Left ventricle myocardium inferior (tissue), 1 donor: ENCODE results near the gene PKHD1. TPM values are rescaled to one million over a fixed set of nuclear protein-coding genes. Genes with fewer than 3 reads are reported as not detected.

ENCODE experiments used
- DNase-seq: peaks from one replicate; pipeline ENCODE4 v3.0.0-alpha.2; 2020
- H3K27ac ChIP-seq: fragments of 200-600 bp; replicated peaks from 2 replicates; pipeline ENCODE4 v1.8.0; 2021
- H3K27me3 ChIP-seq: fragments of 200-600 bp; 2 replicates; pipeline ENCODE4 v1.8.0; 2021; ENCODE audit warnings: low read depth
- H3K36me3 ChIP-seq: fragments of 200-600 bp; 2 replicates; pipeline ENCODE4 v1.8.0; 2021
- H3K4me1 ChIP-seq: fragments of 200-600 bp; 2 replicates; pipeline ENCODE4 v1.8.0; 2021
- H3K4me3 ChIP-seq: fragments of 200-600 bp; 2 replicates; pipeline ENCODE4 v1.8.0; 2021; ENCODE audit warnings: mild to moderate bottlenecking, moderate library complexity
- H3K9me3 ChIP-seq: fragments of 200-600 bp; replicated peaks from 2 replicates; pipeline ENCODE4 v1.8.0; 2021
- CTCF ChIP-seq: fragments of 200-600 bp; IDR thresholded peaks from 2 replicates; pipeline ENCODE4 v1.8.0; 2021; ENCODE audit warnings: antibody characterized with exemption, mild to moderate bottlenecking, borderline replicate concordance
- intact Hi-C: fragments of 100-400 bp; cut with micrococcal nuclease; formaldehyde crosslinking; loops from one replicate; pipeline ENCODE4 v1.11.0; 2022
- total RNA-seq: library from RNA; stranded (reverse); fragmentation: NEBNext Ultra II Directional; extraction: Animal tissue kit (Norgen Biotek cat#: 25700); gene quantifications from one replicate; pipeline ENCODE4 v1.2.1, GENCODE V29; 2021
- donor health status: DM: no; HTN: yes; CAD: no; lungs with severe emphysema.

PKHD1 gene
- total RNA-seq, 1 donor from 2014 or later = not detected

- Histone ChIP-seq H3K27ac (no peak overlapping the region), H3K36me3 (no peaks in the 10 kb centered on the region), H3K4me3 (no peak overlapping the region), H3K9me3 (no peaks in the 10 kb centered on the region), H3K27me3 (no peaks in the 10 kb centered on the region), H3K4me1 (peaks cover 17% of the 10 kb centered on the region)
- intact Hi-C loops = no loop called here
- no peak for TF ChIP-seq CTCF
- no peak for DNase-seq
Measured at GRCh38 chr6:51675020-51675921, 412.1 kb downstream of the PKHD1 start.

- TF ChIP-seq CTCF = no peak
- H3K27me3 ChIP-seq = no peaks in the 10 kb centered on the region
- no peaks in the 10 kb centered on the region for H3K4me1 ChIP-seq
- intact Hi-C loops = no loop called here
- no peaks in the 10 kb centered on the region for H3K9me3 ChIP-seq
- H3K4me3 ChIP-seq = no peak overlapping the region
- H3K36me3 ChIP-seq = no peaks in the 10 kb centered on the region
- no peak for DNase-seq
- no peak overlapping the region for H3K27ac ChIP-seq
Measured at GRCh38 chr6:51663525-51663924, 423.9 kb downstream of the PKHD1 start.

GRCh38 chr6:51660767-51661166 is 426.6 kb downstream of the PKHD1 start:
- H3K4me1 ChIP-seq = no peaks in the 10 kb centered on the region
- no peak for DNase-seq
- H3K9me3 ChIP-seq = no peaks in the 10 kb centered on the region
- no peak overlapping the region for H3K27ac ChIP-seq
- H3K4me3 ChIP-seq = no peak overlapping the region
- no peak for TF ChIP-seq CTCF
- no peaks in the 10 kb centered on the region for H3K36me3 ChIP-seq
- no peaks in the 10 kb centered on the region for H3K27me3 ChIP-seq
- intact Hi-C loops = no loop called here

- no peak for TF ChIP-seq CTCF
- Histone ChIP-seq H3K27ac (no peak overlapping the region), H3K27me3 (no peaks in the 10 kb centered on the region), H3K4me1 (no peaks in the 10 kb centered on the region), H3K4me3 (no peak overlapping the region), H3K36me3 (no peaks in the 10 kb centered on the region), H3K9me3 (no peaks in the 10 kb centered on the region)
- no peak for DNase-seq
- intact Hi-C loops = no loop called here
Measured at GRCh38 chr6:51657491-51657890, 429.9 kb downstream of the PKHD1 start.

- no peaks in the 10 kb centered on the region for H3K27me3 ChIP-seq
- H3K36me3 ChIP-seq = no peaks in the 10 kb centered on the region
- no peak for TF ChIP-seq CTCF
- DNase-seq = no peak
- intact Hi-C loops = no loop called here
- H3K9me3 ChIP-seq = no peaks in the 10 kb centered on the region
- no peaks in the 10 kb centered on the region for H3K4me1 ChIP-seq
- no peak overlapping the region for H3K4me3 ChIP-seq
- no peak overlapping the region for H3K27ac ChIP-seq
Measured at GRCh38 chr6:51655517-51655916, 431.9 kb downstream of the PKHD1 start.
